SU-DHL-6 (cell line): ENCODE data around the gene ISG20.

Source experiments
- CTCF ChIP-seq: fragments of 200-600 bp; sonication (generic); IDR thresholded peaks from one replicate; pipeline ENCODE4 v1.5.1; 2017; ENCODE audit warnings: antibody characterized with exemption, mild to moderate bottlenecking, low read length, moderate library complexity; ENCODE audit not compliant: insufficient read depth, poor library complexity, severe bottlenecking
- EZH2phosphoT487 ChIP-seq: fragments of 200-600 bp; sonication (generic), shearing (Covaris generic); conservative IDR thresholded peaks from 2 replicates; pipeline ENCODE4 v1.6.1; 2018; ENCODE audit warnings: mild to moderate bottlenecking, antibody characterized with exemption, low read length, moderate library complexity, mixed read lengths

- no peak for TF ChIP-seq CTCF
- no peak for TF ChIP-seq EZH2phosphoT487
Measured at GRCh38 chr15:88646088-88646405, 7.2 kb downstream of the ISG20 start.
